OCI-M2 (cell line): ENCODE results near the gene HDAC2.
"Not testable (repeated sequence)": the region's sequence is repeated elsewhere in the genome, so short reads cannot be mapped to it uniquely, and the experiment has no call there.

Experiments used
- DNase-seq: peaks from one replicate; lab custom pipeline; 2025; ENCODE audit not compliant: unreplicated experiment; lab: John Stamatoyannopoulos, UW

The HDAC2 gene

DNA sequence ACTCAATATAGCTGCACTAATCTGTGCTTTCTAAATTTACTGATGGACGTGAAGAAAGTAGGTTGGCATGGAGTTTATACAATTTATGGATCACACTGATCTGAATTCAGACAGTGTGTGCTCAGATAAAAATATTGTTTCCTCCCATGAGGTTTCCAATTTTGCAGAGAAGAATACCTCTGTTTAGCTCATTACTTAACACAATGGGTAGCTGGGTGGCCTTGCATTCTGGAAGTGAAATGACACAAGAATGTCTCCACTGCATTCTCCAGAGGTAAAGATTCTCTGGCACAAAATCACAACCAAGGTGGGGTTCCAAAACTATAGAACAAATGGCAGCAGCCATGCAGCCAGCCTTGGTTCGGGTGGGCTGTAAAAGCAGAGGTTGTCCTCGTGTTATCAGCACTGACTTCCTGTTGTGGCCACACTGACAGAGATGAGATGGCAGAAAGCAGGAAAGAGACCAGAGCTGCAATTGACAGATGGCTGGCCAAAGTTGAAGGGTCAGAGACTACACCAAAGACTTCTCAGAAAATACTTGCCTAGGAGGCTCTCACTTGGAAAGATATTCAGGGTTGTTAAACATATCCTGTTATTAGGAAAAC lies 50.2 kb downstream of the HDAC2 start:
- DNase-seq: no peak

DNA sequence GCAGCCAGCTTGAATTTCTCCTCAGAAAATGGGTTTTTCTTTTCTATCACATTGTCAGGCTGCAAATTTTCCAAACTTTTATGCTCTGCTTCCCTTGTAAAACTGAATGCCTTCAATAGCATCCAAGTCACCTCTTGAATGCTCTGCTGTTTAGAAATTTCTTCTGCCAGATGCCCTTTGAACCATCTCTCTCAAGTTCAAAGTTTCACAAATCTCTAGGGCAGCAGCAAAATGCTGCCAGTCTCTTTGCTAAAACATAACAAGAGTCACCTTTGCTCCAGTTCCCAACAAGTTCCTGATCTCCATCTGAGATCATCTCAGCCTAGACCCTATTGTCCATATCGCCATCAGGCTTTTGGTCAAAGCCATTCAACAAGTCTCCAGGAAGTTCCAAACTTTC lies 60.7 kb downstream of the HDAC2 start:
- DNase-seq: not testable (repeated sequence)

- DNase-seq: peak; percentile 29
Observed at GRCh38 chr6:113909224-113909856, 61.6 kb downstream of the HDAC2 start.

DNA sequence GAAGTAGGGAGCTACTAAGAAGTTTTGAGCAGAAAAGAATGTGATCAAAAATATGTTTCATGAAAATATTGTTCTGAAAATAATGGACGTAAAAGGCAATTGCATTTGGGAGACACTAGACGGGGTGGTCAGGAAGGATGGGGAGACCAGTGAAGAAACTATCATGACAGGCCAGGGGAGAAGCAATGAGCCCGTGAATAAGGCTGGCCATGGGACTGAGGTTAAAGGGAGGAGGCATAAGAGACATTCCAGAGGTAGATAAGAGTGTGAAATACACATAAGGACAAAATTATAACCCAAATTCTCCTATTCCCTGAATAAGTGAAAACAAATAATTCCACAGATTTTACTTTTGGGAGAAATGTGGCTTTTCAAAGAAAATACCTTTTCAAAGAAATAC lies 62.1 kb downstream of the HDAC2 start:
- no peak for DNase-seq

GRCh38 chr6:113907102-113907815 lies 63.7 kb downstream of the HDAC2 start:
- DNase-seq: no peak

- no peak for DNase-seq
Observed at GRCh38 chr6:113903666-113904330, 67.2 kb downstream of the HDAC2 start.

- no peak for DNase-seq
Observed at GRCh38 chr6:113901482-113901881, 69.5 kb downstream of the HDAC2 start.

- DNase-seq: no peak
Observed at GRCh38 chr6:113894712-113895674, 76.0 kb downstream of the HDAC2 start.

- DNase-seq: no peak
Observed at GRCh38 chr6:113893866-113894265, 77.1 kb downstream of the HDAC2 start.

- no peak for DNase-seq
Observed at GRCh38 chr6:113893451-113893850, 77.5 kb downstream of the HDAC2 start.

GRCh38 chr6:113888956-113889630 lies 81.9 kb downstream of the HDAC2 start:
- DNase-seq: no peak

GRCh38 chr6:113888493-113888892 lies 82.5 kb downstream of the HDAC2 start:
- DNase-seq: no peak

DNA sequence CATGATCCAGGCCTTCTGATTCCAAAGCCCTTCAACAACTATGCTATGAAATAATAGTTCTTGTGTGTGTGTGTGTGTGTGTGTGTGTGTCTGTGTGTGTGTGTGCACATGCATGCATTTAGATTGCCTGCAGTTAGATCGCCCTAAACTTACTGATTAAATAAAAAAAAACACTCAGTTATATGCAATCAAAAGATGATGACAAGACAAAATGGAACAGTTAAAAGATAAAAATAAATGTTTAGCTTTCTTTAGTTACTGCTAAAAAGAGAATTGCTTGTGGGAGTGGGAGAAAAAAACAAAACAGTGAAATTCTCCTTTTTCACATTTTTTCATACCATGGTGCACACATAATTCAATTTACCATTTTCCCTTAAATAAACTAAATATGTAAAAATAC lies 84.4 kb downstream of the HDAC2 start:
- DNase-seq: no peak

- no peak for DNase-seq
Observed at GRCh38 chr6:113884011-113884410, 86.9 kb downstream of the HDAC2 start.
